Left lung (tissue), 10 donors: ENCODE data around the gene P2RX2. TPM values are rescaled to one million over a fixed set of nuclear protein-coding genes. Genes with fewer than 3 reads are reported as not detected.

Experiments
- ATAC-seq: fragments of 200-7000 bp; cut with Tn5 transposase; one replicate; pipeline ENCODE4 v1.9.1; 2020; ENCODE audit warnings: moderate library complexity
- DNase-seq, 4 donors: peaks; one replicate each; pipeline ENCODE4 v3.0.0-alpha.2; 2013 to 2020
- H3K27ac ChIP-seq, 2 donors: fragments of 200-600 bp; sonication (generic) in 1 of 2; one replicate each; pipeline versions ENCODE4 v1.5.0 to v1.8.0; 2020 to 2021
- H3K27me3 ChIP-seq, 2 donors: fragments of 200-600 bp; sonication (generic) in 1 of 2; one replicate each; pipeline versions ENCODE4 v1.5.0 to v1.8.0; 2020 to 2021
- H3K36me3 ChIP-seq, 2 donors: fragments of 200-600 bp; sonication (generic) in 1 of 2; one replicate each; pipeline versions ENCODE4 v1.5.0 to v1.8.0; 2020 to 2021
- H3K4me1 ChIP-seq, 2 donors: fragments of 200-600 bp; one replicate each; pipeline ENCODE4 v1.8.0; 2021
- H3K4me3 ChIP-seq, 2 donors: fragments of 200-600 bp; sonication (generic) in 1 of 2; one replicate each; pipeline versions ENCODE4 v1.5.0 to v1.8.0; 2020 to 2021; ENCODE audit warnings: mild to moderate bottlenecking in 1 of 2
- H3K9me3 ChIP-seq, 2 donors: fragments of 200-600 bp; sonication (generic) in 1 of 2; one replicate each; pipeline versions ENCODE4 v1.5.0 to v1.8.0; 2020 to 2021
- intact Hi-C, 2 donors: fragments of 100-400 bp; cut with DNase I; formaldehyde crosslinking; loops; one replicate each; pipeline versions ENCODE4 v1.11.2 to v1.14.2; 2022
- polyA plus RNA-seq, 6 donors: library from polyadenylated mRNA; unstranded; fragments of 120-200 nt; gene quantifications; one replicate each; pipeline ENCODE4 v1.2.1, GENCODE V29; 2013; ENCODE audit not compliant: insufficient read length in 6 of 6
- total RNA-seq, 2 donors: library from RNA; stranded (reverse); fragmentation: NEBNext Ultra II Directional; extraction: Animal tissue kit (Norgen Biotek cat#: 25700); gene quantifications; one replicate each; pipeline ENCODE4 v1.2.1, GENCODE V29; 2021
- TF ChIP-seq, protein P1 (sequence below), 2 donors: fragments of 200-600 bp; sonication (generic) in 1 of 2; IDR thresholded peaks; one replicate each; pipeline versions ENCODE4 v1.5.0 to v1.8.0; 2021; ENCODE audit warnings: antibody characterized with exemption in 2 of 2
- donor health status: DM: no; HTN: yes; CAD: no.
- donor health status: DM: no; HTN: no; CAD: no.

P2RX2 gene
- total and polyA plus RNA-seq, 8 donors = 4.2 to 10.9 (median 5.3) TPM; not detected in 2

DNA sequence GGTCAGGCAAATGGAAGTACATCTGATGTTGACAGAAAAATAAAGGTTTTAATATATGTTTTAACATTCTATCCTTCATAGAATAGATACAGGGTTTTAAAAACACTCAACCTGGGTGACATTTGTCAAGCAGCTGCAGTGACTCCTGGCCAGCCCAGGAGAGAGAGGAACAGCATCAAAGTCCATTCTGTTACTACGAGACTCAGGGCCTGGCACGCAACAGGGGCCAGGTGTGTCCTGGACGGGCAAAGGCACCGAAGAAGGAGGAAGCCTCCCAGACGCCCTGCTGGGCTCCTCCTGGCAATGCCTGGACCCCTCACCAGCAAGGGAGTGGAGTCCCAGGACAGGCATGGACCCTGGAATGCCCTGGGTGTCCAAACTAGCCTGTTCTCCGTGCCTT is 30.3 kb upstream of the P2RX2 start:
- Histone ChIP-seq H3K9me3 (no peaks in the 10 kb centered on the region), H3K36me3 (no peaks in the 10 kb centered on the region), H3K27me3 (no peaks in the 10 kb centered on the region), H3K27ac (no peak overlapping the region), H3K4me1 (no peaks in the 10 kb centered on the region), H3K4me3 (no peak overlapping the region)
- DNase-seq = peak in 1 of 4 donors; percentile 47
- intact Hi-C loops = no loop called here
- no peak for ATAC-seq
- TF ChIP-seq, protein P1, sequence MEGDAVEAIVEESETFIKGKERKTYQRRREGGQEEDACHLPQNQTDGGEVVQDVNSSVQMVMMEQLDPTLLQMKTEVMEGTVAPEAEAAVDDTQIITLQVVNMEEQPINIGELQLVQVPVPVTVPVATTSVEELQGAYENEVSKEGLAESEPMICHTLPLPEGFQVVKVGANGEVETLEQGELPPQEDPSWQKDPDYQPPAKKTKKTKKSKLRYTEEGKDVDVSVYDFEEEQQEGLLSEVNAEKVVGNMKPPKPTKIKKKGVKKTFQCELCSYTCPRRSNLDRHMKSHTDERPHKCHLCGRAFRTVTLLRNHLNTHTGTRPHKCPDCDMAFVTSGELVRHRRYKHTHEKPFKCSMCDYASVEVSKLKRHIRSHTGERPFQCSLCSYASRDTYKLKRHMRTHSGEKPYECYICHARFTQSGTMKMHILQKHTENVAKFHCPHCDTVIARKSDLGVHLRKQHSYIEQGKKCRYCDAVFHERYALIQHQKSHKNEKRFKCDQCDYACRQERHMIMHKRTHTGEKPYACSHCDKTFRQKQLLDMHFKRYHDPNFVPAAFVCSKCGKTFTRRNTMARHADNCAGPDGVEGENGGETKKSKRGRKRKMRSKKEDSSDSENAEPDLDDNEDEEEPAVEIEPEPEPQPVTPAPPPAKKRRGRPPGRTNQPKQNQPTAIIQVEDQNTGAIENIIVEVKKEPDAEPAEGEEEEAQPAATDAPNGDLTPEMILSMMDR (IDR thresholded peaks at IDR 0.05) = no peak

DNA sequence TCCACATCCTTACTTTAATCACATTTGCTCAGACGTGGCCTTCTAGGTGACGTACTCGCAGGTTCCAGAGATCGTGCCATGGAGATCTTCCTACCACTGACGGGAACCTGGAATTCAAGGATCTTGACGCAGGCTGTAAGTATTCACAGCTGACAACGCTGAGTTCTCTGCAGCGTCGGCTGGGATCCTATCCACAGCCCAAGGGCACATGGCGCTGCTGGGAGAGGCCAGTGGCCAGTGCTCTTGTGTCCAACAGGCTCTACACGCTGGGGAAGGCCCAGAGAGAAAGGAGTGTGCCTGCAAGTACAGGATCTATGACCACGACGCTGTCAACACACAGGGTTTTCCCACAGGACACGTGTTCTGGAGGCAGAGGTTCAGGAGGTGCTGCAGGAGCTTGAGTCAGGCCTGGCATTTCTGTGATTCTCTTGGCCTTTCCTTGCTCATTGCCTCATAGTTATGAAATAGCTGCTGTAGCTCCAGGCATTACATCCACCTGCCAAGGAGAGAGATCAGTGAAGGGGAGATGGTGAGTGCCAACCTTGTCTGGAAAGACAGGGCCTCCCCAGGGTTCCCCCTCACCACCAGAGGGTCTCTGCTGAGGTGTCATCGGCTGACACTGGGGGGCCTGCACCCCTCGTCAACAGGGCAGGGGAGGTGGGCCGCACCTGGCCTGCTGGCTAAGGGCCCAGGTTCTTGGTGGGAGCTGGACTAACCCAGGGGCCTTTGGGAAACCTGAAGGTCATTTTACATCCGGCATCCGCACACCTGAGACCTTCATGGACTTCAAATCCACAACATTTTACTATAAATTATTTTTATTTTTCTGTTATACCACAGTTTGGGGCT is 29.5 kb upstream of the P2RX2 start:
- Histone ChIP-seq H3K27me3 (no peaks in the 10 kb centered on the region), H3K9me3 (no peaks in the 10 kb centered on the region), H3K27ac (no peak overlapping the region), H3K36me3 (no peaks in the 10 kb centered on the region), H3K4me1 (peaks cover 0 to 3% of the 10 kb centered on the region in 2 donors), H3K4me3 (no peak overlapping the region)
- intact Hi-C loops = no loop called here
- no peak for ATAC-seq
- TF ChIP-seq, protein P1 (IDR thresholded peaks at IDR 0.05) = no peak
- DNase-seq = peak in 1 of 4 donors; percentile 61

DNA sequence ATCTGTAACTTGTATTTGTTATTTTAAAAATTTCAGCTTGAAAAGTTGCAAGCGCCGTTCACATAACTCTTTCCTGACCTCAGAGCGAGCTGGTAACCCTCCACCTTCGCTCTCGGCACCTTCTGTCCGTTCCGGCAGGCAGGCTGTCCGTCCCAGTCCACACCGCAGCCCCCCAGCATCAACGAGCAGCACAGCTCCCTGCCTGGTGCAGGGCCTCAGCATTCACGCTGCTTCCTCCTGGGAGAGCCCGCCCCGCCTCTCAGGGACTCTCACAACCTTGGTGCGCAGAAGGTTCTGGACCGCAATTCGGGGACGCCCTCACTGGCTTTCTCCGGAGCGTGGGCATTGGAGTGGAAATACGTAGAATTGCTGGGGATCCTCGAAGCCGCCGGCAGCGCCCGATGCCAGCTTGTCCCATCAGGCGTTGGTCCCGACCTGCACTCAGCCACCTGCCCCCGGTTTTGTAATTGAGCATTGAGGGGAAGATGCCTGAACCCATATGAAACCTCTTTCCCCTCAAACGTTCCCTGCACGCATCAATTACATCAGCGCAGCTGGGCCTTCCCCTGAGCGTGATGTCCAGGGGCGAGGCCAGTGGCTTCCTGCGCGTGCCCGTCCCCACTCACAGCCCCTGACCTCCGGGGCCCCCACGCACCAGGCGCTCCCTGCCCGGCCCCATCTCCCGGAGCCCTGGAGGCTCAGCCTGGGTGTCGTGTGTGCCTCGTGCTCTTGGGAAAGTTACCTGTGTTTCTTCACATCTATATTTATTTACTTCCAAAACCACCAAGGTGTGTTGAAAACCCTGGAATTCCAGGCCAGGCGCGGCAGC is 27.3 kb upstream of the P2RX2 start:
- ATAC-seq = no peak
- no peaks in the 10 kb centered on the region for H3K36me3 ChIP-seq
- TF ChIP-seq, protein P1 (IDR thresholded peaks at IDR 0.05) = no peak
- no peaks in the 10 kb centered on the region for H3K27me3 ChIP-seq
- DNase-seq = peak in 1 of 4 donors; percentile 76
- H3K9me3 ChIP-seq = no peaks in the 10 kb centered on the region
- H3K27ac ChIP-seq = no peak overlapping the region
- H3K4me1 ChIP-seq = peaks cover 0 to 3% of the 10 kb centered on the region in 2 donors
- intact Hi-C loops = no loop called here
- H3K4me3 ChIP-seq = no peak overlapping the region

DNA sequence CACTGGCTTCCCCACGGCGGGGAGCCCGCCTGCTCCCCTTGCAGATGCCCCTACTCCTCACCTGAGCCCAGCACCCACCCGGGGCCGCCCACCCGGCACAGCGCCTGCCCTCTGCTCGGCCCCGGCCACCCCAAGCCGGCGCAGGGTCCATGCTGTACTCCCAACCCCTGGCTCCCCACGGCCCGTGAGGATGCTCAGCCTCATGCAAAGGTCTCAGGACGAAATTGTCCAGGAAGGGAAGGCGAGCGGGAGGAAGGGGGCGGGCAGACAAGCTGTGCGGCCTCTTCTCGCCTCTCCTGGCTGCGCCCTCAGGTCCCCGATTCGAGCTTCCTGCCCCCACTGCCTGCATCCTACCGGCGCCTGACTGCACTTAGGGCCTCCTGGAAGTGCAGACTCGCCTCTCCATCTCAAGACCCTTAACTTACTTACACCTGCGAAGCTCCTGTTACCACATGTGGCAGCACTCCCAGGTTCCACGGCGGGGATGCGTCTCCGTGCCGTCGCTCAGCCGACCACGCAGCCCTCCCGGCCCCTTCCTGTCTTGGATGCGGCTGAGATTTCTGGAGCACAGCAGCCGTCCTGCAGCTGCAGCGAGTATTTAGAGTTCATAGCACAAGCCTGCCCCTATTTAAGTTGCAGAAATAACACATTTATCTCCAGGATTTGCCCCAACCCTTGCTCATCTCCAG is 26.1 kb upstream of the P2RX2 start:
- ATAC-seq = no peak
- DNase-seq = peak in 1 of 4 donors; percentile 70
- intact Hi-C loops = no loop called here

More for the DNA sequence above, 26.1 kb upstream of the P2RX2 start:
- TF ChIP-seq, protein P1 (IDR thresholded peaks at IDR 0.05) = no peak
- Histone ChIP-seq H3K27ac (no peak overlapping the region), H3K36me3 (no peaks in the 10 kb centered on the region), H3K4me1 (peaks cover 0 to 3% of the 10 kb centered on the region in 2 donors), H3K9me3 (no peaks in the 10 kb centered on the region), H3K4me3 (no peak overlapping the region), H3K27me3 (no peaks in the 10 kb centered on the region)
